Islet precursor cell (in vitro differentiated cells): Measurements from ENCODE around the gene HEG1.
"Not testable (repeated sequence)": the region's sequence is repeated elsewhere in the genome, so short reads cannot be mapped to it uniquely, and the experiment has no call there.

Experiments
- DNase-seq: peaks from one replicate; pipeline ENCODE4 v3.0.0-alpha.2; 2018

HEG1 gene

DNA sequence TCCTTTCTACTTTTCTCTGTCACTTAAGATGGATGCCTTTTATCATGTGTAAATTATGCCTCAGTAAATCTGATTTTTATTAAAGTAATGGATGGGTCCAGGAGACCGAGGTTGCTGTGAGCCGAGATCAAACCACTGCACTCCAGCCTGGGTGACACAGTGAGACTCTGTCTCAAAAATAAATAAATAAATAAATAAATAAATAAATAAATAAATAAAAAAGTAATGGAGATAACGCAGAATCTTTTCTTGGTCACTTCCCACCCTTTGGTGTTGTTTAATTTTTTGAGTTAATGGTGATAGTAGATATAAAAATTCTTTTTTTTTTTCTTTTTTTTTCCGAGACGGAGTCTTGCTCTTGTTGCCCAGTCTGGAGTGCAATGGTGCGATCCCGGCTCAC, 77.2 kb downstream of the HEG1 start:
- DNase-seq = no peak

DNA sequence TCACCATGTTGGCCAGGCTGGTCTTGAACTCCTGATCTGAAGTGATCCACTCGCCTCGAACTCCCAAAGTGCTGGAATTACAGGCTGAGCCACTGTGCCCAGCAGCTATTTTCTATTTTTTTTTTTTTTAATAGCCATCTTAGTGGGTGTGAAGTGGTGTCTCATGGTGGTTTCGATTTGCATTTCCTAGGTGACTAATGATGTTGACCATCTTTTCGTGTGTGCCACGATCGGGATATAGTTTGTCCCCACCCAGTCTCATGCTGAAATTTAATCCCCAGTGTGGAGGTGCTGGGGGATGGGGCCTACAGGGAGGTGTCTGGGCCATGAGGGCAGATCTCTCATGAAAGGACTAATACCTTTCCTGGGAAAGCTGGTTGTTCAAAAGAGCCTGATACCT, 79.4 kb downstream of the HEG1 start:
- no peak for DNase-seq

DNA sequence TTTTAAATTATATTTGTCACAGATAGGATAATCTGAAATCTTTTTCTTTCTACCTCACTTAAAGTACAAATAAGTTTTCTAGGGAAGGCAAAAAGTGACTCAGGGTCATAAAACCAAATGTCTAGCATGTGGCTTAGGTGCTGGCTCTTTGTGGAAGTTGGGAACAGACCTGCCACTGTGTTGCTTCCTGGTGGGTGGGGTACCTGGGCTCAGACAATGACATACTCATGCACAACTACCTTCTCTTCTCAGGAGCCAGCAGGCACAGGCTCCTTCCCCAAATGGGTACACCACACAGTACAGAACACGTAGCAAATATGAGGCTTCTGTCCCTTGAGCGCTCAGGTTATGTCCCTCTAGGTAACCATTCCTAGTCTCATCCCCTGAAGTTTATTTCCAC, 81.1 kb downstream of the HEG1 start:
- peak; percentile 60 for DNase-seq

DNA sequence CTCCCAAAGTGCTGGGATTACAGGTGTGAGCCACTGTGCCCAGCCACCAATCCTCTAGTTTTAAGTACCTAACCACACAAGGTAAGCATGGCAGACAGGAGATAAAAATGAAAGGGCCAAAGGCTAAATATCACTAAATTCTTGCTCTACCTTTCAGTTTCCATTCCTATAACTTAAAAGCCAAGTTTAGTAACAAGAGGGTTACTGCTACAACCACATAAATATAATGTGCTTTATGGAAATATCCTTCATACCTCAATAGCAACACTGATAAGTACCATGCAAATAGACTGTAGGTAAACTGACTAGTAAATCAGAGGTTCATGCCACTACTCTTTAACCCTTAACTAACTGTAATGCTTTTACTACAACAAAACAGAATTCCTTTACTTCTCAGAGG, 82.5 kb downstream of the HEG1 start:
- DNase-seq = no peak

DNA sequence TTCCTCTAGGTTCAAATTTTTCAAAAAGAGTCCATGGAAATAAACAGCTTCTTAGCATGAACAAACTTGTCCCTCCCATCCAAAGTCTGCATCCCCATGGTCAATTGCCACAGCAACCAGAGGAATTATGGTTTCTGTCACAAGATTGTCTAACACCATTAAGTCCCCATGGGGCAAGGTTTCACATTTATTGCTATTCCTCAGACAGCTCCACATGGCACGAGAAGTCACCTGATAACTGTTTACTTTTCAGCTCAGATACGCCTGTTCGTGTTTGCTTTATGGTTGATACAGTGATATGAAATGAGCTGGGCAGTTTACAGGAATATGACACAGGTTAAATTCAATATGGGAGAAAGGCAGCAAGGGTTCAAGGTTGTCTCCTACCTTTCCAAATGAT, 83.3 kb downstream of the HEG1 start:
- DNase-seq = no peak

DNA sequence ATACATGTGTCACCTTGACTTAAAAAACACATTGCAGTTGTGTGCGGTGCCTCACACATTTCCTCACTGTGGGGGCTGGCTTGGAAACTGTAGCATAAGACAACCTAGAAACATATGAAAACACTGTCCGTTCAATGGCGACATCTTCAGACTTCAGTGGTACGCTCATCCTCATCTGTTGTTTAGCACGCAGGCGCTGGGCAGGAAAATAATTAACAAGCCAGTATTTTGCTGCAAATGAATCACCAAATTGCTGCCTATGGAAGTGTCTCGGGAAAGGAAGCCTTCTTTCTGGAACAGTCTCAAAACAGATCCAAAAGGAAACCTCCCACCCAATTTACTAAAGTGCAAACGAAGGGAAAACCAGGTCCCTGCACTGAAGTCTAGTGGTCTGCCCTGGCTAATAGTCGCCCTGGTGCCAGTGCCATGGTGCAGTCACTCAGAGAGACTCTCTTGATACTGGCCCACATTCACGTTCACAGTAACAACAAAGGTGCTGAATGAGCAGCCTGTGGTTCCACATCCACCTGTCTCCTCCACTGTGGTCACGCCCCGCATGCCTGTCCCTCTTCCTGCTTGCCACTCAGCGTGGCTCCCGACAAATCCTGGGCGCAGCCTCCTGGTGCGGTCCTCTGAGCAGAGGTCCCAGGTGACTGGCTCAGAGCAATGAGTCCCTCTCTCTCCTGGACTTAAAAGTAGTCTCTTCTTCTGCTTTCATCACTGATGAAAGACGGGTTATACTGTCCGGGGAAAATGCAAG, 85.7 kb downstream of the HEG1 start:
- no peak for DNase-seq

DNA sequence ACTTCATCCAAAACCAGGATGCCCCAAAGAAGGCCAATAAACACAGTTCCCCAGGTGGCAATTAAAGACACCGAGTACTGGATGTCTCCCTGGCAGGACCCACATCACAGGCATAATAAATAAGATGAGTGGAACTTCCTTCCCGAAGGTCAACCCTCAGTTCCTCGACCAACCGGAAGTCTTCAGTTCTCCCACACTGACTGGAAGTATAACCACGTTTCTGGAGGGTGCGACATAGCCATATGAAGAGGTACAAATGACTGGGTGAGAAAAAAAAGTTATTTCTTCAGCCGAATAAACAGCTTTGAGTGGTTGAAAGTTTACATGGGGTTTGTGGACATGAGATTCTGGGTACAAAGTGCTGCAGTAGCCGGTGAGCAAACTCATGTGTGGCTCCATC, 86.6 kb downstream of the HEG1 start:
- DNase-seq = no peak

DNA sequence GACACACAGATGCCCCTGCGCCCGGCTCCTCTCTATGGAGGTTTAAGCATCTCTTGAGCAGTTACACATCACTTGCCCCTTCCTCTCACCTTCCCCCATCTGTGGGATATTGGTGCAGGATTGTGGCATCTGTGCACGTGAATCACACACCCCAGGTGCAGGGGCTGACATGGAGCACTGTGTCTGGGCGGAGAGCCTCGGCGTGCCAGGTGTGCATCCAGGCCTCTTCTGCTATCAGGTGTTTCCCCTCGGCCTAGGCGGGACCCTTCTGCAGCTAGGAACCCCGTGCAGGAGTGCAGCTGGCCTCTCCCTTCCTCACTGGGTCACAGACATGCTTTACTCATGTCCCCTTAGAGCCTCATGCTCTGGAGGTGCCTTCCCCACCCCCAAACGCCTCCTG, 87.8 kb downstream of the HEG1 start:
- no peak for DNase-seq

DNA sequence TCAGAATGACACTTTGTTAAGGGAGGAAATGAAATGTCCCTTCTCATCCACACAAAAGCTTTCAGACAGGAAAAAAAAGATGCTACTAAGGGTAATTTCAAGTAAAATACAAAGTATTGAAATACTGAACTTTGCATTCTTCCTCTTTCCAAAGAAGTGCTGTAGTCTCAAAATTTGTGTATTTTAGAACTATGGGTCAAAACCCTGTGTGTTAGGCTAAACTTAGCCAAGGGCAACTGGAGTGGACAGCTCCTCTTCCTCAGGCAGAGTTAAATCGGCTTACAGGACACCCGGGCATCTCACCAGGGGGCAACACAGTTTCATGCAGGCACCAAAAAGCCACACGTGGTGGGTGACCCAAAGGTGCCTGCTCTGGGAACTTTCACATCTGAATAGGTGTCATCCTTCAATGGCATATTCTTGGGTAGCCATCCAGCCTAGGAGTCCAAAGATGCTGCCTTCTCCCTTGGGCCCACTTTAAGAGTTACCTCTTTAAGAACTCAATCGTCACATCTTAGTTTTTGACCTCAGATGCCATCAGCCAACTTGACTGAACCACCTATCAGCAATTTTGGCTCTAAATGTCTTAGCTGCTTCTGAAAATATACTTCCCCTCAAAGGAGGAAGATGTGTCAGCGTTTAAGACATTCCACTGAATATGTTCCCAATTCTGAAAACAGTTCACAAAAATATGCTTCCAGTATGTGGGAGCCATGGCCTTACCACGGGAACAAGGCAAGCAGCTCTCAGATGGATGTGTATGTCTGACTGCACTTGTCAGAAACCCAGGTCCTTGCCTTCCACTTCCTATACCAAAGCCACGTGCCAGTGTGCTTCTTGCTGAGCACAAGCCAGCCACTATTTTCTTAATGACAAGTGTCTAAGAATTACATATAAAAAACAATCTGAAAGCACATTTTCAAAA, 89.0 kb downstream of the HEG1 start:
- DNase-seq = no peak

DNA sequence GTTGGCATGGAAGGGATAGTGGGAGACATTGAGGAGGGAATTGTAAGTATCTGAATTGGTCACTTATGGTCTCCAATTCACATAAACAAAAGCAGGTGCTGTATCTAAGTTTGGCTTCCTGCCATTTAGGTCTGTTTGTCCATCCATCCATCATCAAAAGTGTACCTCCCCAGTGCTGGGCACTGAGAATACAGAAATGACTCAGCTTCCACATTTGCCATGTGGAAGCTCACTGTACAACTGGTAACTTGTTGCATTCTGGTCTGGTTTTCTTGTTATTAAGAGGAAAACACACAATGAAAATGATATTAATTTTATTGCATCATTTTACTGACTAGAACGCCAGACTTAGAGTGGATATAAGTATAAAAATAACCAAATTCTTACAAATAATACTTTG, 90.4 kb downstream of the HEG1 start:
- no peak for DNase-seq

DNA sequence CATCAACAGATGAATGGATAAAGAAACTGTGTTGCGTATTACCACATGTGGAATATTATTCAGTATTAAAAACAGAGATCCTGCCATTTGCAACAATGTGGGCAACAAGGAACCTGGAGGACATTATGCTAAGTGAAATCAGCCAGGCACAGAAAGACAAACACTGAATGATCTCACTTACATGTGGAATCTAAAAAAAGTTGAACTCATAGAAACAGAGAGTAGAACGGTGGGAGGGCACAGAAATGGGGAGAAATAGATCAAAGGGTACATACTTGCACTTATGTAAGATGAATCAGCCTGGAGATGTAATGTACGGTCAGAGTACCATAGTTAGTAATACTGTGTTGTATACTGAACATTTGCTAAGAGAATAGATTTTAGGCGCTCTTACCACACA, 91.4 kb downstream of the HEG1 start:
- no peak for DNase-seq

DNA sequence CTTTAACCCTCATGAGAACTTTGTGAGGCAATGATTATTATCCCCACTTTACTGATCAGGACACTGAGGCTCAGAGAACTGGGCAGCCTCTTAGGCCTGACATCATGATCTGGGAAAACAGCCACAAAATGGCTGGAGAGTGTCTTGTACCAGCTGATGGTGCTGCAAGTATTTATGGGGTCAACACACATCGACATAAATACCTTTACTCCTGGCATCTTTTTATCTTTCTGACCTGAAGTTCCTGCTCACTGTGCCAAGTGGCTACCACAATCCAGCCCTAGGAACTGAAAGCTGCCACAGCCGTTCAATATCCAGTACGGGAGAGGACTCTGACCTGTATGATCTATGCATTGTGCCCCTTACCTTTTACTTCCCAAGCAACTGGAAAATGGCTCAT, 92.0 kb downstream of the HEG1 start:
- DNase-seq = no peak

DNA sequence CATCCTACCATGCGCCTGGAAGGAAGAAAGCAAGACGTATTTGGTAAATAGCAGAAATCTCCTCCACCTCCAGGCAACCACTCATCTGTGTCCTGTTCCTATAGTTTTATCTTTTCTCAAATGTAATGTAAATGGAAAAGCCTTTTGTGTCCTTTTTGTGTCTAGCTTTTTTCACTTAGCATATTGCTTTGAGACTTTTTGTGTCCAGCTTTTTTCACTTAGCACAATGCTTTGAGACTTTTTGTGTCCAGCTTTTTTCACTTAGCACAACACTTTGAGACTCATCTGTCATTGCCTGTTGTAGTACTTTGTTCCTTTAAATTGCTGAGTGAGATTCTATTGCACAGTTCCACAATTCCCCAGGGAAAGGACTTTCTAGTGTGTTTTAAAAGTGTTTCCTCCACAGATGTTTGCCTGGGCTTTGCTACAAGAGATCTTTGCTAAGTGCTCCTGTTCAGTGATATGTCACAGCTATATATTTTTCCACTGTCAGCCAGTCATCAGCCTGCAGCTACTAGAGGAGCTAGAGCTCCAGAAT, 93.3 kb downstream of the HEG1 start:
- no peak for DNase-seq

DNA sequence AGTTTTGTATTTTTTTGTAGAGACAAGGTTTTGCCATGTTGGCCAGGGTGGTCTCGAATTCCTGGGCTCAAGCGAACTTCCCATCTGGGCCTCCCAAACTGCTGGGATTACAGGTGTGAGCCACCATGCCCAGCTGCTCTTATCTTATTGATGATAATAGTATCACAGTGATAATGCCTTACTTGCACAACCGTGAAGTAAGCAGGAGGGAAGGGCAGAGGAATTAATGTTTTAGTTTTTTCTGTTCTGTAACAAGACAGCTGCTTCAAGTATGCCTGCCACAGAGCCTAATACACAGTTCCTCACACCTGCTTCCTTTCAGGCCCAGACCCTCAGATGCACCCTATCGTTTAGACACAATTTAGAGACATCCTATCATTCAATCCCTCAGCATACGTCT, 95.1 kb downstream of the HEG1 start:
- DNase-seq = no peak

DNA sequence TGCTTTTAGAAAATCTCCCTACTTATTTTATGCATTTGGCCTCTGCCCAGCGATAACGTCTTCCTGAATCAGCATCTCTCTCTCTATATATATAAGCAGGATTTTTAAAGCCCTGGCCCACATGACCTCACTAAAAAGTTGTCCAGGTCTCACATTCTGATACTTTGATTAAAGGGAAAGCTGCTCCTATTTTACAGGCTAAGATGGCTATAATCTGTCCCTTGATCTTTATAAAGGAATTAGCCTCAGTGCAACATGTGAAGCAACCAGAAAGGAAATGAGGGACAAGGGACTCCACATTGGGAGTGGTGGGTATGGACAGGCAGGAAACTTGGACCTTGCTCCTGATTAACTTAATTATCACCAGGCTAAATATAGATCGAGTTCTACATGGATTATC, 95.7 kb downstream of the HEG1 start:
- DNase-seq = no peak

DNA sequence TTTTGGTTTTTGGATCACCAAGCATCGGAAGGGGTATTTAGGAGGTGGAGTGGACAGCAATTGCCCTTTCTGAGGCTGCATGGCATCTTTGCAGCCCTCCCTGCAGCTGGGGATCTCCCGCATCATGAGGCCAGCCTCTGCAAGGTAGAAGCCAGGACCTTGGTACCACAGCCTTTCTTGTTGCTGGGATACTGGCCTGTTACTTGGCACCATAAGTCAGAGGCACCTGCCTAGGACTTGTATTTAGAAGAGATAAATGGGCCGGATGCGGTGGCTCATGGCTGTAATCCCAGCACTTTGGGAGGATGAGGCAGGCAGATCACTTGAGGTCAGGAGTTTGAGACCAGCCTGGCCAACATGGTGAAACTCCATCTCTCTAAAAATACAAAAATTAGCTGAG, 97.8 kb downstream of the HEG1 start:
- not testable (repeated sequence) for DNase-seq

DNA sequence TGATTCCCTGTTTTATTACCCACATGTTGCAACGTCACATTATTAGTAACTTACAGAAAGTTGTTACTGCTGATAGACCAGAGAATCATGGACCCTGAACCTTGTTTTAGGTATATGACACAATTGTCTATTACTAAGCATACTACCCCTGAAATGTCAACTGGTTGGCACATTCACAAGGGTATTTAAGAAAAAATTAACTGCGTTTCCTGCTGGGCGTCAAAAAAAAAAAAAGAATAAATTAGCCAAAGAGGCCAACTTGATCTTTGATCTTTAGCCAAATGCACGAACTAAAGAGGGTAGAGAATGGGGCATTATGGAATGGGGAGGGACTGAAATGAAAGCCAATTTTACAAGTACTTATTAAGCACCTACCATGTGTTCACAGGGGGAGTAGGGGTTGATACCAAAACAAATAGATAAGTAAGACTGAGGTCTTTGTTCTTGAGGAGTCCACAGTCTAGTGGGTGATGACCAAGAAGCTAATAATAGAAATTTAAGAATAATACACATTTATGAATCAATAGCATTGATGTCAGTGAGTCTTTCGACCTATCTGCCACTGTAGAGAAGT, 103.4 kb downstream of the HEG1 start:
- DNase-seq = no peak

DNA sequence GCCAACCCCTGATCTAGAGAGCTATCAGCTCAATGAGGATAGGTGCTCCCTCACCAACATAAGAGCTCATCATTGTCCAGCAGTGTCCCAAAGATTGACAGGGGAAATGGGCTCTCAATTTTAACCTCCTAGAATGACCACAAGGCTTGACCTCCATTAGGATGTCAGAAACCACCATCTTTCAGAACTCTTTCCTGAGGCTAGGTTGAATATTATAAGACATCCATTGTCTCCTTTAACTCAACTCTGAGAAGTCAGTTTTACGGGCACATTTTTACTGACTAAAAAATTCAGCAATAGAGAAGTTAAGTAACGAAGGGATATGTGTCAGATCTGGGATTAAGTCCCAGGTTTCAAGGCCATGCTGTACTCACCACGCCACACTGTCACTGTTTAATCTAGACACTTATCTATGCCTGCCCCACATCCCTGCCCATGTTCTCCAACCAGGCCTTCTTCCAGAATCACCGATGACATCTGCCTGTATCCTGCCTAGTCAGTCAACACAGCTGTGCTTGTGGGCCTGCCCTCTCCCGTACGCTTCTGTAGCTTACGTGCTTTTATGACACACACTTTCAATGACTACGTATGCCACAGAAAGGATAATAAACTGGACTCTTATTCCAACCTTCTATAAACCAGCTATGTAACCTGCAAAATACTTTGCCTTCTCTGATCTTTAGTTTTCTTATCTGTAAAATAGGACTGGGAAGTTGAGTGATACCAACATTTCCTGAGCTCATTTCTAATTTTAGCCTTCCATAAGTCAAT, 104.1 kb downstream of the HEG1 start:
- DNase-seq = no peak

DNA sequence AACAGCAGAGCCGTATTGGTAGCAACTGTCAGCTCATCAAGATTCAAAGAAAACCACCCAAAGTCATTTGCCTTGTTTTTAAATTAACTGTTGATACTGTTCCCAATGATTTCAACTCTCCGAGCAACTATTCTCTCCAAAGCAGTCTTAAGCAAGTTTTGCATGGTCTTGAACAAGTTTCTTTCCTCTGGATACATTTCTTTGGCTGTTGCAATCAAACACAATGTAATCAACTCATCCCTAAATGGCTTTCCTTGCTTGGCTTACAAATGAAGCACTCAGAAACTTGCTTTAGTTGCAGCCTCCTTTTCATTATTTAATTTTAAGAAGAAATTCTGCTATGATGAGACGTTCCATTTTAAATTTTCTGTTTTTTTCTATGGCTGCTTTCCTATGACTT, 105.8 kb downstream of the HEG1 start:
- DNase-seq = no peak

DNA sequence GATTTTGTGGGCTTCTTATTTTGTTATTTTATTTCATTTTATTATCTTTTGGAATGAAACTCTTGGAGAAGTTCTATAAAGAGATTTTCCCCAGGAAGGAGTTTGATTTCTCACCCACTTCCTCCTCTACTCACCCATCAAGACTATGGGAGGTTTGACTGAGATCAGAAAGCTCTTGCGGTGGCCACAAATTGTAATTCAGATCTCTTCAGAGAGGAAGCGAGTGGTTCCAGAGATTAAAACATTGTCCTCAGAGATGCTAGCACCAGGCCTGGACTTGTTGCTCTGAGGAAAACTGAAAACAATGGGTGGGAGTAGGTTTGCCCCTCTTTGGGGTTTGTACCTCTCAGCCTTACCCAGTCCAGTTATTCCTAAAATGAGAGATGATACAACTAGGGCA, 113.2 kb downstream of the HEG1 start:
- no peak for DNase-seq

DNA sequence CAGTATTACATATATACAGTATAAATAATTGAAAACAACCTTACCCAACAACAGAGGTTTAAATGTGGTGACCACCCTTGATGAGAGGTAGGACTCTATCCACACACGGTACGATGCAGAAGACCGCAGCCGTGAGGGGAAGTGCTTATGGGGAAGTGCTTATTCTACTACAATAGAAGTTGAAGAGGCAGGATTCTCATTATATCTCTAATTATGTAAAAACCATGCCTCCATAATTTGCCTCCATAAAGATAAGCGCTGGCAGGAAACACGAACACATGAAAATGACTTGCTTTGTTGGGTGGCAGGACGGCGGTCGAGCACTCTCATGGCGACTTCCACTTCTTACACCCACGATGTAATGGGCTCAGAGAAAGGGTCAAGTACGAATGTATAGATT, 114.0 kb downstream of the HEG1 start:
- DNase-seq = no peak

DNA sequence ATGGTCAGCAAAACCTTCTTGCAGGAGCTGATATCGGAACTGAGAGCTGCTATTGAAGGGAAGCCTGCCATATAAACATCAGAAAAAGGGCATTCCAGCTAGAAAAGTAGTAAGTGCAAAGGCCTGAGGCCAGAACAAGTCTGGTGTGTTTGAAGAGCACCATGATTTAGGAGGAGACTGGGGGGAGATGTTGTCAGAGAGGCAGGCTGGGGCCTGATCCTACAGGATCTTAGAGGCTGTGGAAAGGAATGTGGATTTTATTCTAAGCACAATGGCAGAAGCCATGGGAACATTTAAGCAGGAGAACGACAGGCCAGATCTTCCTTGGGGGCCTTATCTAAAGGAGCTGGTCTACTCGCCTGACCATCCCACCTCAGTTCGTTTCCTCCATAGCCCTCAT, 116.1 kb downstream of the HEG1 start:
- peak; percentile 61 for DNase-seq

DNA sequence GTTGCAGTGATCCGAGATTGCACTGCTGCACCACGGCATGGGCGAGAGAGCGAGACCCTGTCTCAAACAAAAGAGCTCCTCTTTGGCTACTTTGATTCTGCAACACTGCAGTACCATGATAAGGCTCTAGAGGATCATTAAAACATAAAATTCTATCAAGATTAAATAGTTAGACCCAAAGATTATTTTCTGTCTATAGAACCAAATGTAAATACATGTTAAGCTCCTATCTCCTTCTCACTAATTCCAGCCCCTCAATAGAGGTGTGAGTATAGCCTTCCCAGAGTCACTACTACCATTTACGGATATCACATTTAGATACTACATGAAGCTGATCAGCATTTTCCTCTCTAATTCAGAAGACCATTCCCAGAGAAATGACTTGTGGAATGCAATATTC, 116.9 kb downstream of the HEG1 start:
- no peak for DNase-seq
